Hematopoietic multipotent progenitor cell treated with erythropoietin and hydrocortisone succinate and interleukin-3 and kit ligand, for 4 days (in vitro differentiated cells): ENCODE data around the gene AZU1.

ENCODE experiments used
- DNase-seq: peaks from one replicate; pipeline ENCODE4 v3.0.0-alpha.2; 2015

The AZU1 gene, protein sequence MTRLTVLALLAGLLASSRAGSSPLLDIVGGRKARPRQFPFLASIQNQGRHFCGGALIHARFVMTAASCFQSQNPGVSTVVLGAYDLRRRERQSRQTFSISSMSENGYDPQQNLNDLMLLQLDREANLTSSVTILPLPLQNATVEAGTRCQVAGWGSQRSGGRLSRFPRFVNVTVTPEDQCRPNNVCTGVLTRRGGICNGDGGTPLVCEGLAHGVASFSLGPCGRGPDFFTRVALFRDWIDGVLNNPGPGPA

DNA sequence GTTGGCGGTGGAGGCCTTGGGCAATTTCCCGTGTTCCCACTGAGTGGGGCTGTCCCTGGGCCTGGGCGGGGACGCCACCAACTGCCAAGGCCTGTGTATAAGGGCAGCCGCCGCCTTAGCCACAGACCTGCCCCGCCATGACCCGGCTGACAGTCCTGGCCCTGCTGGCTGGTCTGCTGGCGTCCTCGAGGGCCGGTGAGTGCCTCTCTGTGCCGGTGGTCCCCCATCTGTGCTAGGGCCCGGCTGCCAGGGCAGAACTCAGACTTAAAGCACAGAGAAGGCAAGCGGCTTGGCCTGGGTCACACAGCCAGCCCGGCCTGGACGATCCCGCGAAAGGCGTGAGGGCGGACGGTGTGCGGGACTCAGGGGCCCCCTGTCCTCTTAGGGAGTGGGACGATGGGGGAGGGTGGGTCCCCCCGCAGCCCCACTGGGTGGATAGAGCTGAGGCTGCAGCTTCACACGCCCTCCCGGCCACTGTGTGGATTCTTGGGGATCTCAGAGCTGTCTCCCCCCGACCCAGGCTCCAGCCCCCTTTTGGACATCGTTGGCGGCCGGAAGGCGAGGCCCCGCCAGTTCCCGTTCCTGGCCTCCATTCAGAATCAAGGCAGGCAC is at the start of gene AZU1:
Gene AZU1, plus strand, starts transcription at position 128 of the 612 bp plus-strand sequence. Its CDS starts 10 bp downstream, at position 138.
- DNase-seq: peak; percentile 79

DNA sequence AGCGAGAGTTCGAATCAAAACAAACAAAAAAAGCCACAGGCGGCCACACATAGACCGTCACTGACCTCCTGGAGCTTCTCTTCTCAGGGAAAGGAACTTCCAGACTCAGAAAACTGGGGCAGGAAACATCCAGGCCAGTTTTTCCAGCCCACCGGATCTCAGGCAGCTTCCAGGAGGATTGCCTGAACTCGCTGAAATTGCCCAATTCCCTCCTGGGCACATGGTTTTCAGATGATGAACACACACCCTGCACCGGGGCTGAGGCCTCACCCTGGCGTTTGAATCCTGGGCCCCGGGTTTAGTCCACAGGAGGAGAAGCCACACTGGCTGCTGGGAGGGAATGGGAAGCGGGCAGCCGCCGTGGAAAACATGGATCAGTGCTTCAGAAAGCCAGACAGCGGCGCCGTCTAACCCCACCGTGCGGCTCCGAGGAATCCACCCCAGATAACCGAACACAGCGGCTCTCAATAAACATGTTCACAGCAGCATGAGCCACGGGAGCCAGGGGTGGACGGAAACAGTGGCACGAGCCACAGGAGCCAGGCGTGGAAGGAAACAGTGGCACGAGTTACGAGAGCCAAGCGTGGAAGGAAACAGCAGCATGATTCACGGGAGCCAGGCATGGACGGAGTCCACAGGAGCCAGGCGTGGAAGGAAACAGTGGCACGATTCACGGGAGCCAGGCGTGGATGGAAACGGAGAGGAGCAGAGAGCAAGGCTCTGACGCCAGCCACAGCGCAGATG is 48.6 kb upstream of the AZU1 start:
- DNase-seq: no peak

DNA sequence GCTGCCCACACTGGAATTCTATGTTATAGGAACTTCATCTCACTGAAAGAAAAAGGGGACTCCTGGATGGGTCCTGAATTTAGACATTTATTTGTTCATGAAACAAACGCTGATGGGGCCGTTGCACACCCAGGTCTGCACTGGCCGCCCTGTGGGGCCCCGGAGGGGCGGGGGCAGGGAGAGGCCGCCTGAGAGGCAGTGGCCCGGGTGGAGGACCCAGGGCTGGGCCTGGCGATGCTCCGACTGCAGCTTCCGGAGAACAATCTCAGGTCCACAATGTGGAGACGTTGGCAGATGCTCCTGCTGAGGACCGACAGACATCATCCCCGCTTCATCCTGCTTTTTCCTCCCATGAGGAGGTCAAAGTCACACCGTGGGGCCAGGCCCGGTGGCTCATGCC is 46.7 kb upstream of the AZU1 start:
- DNase-seq: no peak

DNA sequence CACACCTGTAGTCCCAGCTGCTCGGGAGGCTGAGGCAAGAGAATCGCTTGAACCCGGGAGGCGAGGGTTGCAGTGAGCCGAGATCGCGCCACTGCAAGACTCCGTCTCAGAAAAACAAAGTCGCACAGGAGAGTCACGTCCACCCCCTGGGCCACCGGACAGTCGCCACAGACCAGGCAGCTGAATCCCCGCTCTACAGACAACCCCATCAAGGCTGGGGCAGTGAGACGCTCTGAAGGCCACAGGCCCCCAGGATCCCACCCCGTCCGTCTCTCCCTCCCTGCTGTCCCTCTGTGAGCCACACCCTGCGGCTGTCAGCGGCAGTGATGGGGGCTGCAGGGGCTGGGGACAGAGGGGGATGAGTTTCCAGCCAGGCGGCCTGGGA is 45.8 kb upstream of the AZU1 start:
- DNase-seq: no peak

DNA sequence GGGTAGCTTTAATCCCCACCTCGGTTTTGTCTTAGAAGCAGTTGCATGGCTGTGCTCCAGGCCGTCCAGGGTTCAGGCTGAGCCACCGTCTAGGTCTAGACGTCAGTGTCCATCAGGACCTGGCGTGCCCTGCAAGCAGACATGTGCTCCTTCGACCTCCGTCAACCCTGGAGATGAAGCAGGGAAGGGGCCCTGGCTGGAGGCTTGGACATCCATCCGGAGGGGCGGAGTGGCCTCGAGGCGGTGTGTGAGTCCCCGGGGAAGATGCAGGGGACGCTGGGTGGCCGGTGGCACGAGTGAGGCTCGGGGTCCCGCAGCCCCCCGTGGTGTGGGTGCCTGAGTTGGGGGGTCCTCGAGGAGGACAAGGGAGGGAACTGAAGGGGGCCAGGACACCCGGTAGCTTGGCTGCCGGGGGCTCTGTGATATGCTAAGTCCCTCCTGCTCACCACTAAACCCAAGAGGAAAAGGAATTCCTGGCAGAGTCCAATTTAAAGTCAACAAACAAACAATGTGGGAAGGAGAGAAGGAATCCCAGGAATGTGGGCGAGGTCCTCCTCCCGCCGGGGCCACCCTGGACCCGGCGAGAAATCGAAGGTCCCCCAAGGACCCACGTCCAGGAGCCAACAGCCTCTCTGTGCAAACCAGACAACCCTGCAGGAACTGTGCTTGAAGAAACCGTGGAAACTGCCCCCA is 45.3 kb upstream of the AZU1 start:
- DNase-seq: no peak

DNA sequence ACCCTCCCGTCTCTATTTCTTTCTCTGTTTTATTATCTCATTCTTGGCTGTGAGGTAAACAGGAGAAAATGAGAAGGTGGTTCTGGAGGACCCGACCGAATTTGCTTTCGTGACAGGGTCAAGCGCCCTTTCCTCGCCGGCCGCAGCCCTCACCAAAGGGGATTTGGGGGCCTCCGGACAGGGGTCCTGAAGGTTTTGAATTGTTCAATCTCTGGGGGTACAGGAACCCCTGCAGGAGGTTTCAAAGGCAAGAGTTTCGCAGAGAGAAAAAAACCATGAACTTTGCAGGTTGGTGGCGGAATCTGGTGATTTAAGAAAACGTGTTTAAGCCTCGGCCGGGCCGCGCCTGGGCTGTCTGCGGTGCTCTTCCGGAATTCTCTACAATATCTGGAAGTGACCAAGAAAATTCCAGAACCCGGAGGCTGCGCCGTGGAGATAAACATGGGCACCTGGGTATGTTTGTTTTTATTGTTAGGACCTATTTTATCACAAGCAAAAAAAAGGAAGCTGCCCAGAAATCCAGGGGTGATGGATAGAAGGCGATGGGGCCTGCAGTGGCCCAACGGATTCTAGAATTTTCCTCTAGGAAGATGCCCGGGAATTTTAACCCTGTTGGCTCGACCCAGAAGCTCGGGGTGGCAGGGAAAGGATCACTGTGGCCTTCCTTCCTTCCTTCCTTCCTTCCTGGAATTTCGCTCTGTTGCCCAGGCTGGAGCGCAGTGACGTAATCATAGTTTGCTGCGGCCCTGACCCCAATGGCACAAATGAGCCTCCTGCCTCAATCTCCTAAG is 44.6 kb upstream of the AZU1 start:
- no peak for DNase-seq

DNA sequence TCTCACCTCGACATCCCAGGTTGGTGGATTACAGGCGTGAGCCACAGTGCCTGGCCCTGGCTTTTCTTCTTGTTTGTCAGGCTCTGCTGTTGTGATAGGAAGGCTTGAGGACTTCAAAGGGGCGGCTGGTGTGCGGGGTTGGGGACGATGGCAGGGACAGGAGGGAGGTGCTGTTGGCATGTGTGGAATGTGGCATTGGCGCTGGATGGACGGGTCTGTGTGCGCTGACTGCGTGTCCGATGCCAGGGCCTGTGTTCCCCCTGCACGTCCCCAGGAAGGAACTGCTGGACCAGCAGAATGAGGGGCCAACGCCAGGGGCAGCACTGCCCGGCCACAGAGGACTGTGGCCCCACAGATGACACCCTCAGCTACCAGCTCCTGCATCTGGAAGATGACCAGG is 43.1 kb upstream of the AZU1 start:
- DNase-seq: no peak

DNA sequence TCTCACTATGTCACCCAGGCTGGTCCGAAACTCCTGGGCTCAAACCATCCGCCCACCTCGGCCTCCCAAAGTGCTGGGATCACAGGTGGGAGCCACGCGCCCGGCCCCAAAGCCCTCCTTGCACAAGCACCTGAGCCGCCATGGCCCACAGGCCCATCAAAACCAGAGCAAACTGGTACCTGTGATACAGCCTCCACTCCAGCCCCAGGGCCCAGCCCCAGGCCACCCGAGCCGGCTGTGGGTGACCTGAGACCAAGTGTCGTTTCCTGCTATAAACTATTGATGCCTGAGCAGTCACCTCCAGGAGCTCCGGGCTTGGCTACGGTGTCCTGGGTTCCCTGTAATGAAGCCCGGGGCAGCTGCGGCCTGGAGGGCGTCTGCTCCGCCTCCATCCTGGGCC is 40.1 kb upstream of the AZU1 start:
- no peak for DNase-seq

DNA sequence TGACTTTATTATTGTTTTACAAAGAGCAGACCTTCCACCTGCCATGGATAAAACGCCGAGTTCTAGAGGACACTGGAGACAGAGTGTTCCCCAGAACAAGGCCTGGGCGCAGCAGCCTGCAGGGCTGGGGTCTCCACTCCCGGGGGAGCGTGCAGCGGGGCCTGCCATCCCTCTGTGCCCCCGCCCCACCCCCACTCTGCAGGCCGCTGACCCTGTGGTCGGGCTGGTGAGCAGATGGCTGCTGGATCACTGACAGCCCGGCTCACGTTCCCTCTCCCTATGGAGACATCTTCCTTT is 39.0 kb upstream of the AZU1 start:
- DNase-seq: no peak

DNA sequence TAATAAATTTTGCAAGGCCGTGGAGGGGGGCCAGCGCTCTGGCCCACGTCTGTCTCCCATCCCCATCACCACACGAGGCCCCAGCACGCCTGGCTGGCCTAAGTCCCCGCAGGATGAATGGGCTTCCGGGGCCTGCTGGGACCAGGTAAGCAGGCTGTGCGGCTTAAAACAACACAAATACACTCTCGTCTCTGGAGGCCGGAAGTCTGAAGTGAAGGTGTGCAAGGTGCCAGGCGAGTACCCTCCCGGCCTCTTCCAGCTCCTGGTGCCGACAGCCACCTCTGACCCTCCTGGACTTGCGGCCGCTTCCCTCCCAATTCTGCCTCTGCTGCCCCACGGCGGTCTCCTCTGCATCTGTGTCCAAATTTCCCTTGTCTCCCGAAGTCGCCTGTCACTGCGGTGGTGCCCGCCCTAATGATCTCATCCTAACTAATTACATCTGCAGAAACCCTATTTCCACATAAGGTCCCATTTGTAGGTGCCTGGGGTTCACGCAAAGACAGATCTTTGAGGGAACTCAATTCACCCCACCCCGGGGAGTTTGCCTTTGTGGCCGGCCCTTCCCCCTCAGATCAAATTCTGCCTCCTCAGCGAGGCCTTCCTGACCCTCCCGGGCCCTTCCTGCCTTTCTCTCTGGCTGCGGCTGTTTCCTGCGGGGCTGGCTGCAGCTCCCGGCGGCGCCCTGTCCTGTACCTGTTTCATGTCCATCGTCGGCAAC is 38.5 kb upstream of the AZU1 start:
- DNase-seq: peak; percentile 77

DNA sequence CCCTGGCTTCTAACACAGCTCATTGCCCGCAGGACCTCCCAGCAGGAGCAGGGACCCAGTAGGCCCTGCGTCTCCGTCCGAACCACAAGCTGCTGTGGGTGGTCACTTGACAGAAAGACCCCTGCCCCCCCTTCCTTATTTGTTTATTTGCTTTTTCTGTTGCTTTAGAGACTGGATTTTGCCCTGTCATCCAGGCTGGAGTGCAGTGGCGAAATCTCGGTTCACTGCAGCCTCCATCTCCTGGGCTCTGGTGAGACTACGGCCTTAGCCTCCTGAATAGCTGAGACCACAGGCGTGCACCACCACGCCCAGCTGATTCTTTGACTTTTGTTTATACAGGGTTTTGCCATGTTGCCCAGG is 38.0 kb upstream of the AZU1 start:
- peak; percentile 44 for DNase-seq

DNA sequence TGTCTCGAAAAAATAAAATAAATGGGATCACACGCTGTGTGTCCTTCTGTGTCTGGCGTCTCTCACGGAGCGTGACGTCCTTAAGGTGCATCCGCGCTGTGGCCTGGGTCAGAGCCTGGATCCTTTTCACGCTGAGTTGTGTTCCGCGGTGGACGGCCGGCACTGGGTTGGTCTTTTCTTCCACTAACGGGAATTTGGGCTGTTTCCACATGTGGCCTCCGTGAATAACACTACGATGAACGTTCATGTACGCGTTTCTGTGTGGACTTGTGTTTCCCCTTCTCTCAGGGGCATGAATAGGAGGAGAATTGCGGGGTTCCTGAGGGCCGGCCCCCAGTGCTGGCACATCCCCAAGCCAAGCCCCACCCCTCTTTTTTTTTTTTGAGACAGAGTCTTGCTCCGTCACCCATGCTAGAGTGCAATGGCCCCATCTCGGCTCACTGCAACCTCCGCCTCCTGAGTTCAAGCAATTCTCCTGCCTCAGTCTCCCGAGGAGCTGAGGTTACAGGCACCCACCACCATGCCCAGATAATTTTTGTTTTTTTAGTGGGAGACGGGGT is 36.5 kb upstream of the AZU1 start:
- DNase-seq: peak; percentile 58

DNA sequence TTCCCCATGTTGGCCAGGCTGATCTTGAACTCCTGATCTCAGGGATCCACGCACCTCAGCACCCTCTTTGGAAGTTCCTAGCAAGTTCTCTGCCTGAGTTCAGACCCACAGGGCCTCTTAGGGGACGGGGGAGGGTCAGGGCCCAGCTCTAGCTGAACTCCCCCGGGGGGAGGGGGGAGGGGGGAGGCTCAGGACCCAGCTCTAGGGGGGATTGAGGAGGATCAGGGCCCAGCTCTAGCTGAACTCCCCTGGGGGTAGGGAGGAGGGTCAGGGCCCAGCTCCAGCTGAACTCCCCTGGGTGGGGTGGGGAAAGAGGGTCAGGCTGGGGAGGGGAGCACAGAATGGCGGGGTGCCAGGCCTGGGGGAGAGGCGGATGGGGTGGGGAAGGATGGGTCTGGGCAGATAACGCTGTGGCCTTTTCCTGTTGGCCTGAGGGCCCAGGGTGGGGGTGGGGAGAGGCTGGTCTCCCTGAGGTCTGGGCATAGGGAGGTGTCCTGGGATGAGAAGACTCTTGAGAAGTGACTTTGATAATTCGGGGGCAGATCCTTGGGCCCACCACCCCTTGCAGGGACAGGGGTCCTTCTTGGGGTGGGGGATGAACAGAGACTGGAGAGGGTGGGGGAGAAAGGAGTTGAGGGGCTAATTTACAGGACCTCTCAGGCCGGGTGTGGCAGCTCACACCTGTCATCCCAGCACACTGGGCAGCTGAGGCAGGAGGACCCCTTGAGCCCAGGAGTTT is 35.9 kb upstream of the AZU1 start:
- DNase-seq: peak; percentile 92

DNA sequence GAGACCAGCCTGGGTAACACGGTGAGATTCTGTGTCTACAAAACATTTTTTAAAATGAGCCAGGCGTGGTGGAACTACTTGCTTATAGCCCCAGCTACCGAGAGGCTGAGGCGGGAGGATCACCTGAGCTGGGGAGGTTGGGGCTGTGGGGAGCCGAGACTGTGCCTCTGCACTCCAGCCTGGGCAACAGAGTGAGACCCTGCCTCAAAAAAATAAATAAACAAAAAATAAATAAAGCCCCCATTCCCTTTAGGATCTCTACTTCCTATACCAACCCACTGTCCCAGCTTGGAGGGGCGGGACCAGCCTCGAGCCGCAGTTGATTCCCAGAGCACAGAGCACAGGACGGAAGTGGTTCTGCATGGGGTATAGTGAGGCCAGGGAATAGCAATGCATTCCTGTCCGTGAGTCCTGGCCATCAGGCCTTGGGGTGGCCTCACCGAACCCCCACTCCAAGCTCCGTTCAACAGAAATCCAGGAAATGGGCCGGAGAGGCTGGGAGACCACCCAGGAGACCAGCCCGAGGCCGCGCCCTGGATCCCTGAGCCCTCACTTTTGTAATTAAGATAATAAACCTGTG is 35.2 kb upstream of the AZU1 start:
- peak; percentile 62 for DNase-seq

DNA sequence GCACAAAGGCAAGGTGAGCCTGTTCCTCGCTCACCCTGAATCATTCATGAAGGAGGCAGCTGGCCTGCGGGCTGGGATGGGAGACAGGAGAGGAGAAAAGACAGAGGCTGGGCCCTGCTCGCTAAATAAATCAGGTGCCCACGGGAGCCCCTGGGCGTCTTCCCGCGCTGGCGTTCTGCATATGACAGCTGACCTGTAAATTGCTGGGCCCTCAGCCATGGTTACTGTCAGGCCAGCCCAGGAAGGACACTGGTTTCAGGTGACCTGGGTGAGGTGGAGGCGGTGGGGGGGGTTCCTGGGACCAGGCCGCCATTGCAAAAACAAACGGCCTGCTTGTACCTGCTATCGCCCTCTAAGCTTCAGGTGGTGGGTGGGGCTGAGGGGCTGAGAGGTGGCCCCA is 33.8 kb upstream of the AZU1 start:
- DNase-seq: no peak

DNA sequence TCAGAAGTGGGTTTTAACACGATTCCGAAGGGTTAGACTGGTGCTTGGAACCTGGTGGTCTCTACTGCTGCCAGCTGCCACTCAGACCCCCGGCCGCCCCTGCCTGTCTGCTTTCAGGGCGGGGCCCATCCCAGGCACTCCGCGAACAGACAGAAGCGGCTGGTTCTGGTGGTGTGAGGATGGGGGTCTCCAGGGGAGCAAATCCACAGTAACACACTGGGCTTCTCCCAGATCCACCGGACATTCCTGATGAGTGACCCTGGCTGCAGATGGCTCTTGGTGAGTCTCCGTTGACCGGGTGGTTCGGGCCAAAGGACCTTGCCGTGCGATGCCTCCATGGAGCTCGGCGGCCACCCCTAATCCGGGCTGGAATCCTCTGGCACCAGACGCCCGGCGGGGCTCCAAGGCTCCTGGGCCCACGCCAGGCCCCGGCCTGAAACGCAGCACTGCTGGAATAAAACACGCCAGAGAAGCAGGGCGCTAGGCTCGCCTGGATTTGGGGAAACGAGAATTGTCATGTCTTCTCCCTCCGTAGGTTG is 32.5 kb upstream of the AZU1 start:
- no peak for DNase-seq

DNA sequence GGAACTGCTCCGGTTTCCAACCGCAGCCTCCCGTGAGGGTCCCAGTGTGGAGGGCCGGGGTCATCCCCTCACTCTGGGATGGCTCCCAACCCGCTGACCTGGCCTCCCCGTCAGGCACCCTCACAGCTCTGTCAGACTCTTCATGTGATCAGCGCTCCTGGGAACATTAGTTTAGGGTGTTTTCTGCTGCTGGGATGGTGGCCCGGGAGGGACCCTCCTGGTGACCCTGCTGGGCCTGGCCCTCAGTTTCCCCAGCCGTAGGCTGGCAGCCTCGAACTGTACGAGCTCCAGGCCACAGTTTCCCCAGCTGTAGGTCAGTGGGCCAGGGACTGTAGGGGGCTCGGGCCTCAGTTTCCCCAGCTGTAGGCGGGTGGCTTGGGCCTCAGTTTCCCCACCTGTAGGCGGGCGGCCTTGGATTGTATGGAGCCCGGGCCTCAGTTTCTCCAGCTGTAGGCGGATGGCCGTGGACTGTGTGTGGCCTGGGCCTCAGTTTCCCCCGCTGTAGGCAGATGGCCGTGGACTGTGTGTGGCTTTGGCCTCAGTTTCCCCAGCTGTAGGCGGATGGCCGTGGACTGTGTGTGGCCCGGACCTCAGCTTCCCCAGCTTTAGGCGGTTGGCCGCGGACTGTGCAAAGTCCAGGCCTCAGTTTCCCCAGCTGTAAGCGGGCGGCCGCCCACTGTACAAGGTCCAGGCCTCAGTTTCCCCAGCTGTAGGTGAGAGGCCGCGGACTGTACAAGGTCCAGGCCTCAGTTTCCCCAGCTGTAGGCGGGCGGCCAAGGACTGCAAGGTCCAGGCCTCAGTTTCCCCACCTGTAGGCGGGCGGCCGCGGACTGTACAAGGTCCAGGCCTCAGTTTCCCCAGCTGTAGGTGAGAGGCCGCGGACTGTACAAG is 31.7 kb upstream of the AZU1 start:
- DNase-seq: no peak

DNA sequence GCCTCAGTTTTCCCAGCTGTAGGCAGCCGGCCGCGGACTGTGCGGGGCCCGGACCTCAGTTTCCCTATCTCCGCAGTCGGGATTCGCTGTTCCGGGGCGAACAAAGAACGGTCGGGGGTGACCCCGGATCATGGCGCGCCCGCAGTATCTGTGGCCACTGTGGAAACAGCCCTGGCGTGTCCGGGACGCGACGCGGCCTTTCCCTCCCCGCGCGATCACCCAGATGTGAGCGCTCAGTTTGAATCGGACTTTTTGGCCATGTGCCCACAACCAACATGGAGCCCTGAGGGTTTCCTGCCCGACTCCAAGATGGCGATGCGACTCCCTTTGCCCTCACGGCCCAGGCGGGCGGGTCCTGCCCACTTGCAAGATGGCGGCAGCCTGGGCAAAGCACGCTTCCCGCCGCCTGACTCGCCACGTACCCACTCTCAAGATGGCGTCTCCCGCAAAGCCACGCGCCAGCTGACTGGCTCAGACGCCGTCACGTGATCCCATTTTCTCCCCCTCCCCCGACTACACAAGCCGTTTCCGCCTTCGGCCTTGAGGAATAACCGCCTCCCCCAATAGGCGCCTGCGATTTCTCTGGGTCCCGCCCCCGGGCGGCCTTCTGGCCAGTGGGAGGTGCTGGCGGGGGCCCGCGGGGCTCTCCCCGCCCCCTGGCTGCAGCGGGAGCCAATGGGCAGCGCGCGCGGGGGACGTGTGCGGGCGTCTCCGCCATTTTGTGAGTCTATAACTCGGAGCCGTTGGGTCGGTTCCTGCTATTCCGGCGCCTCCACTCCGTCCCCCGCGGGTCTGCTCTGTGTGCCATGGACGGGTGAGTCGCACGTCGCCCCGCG is 30.7 kb upstream of the AZU1 start, which contains the start of gene PTBP1:
Gene PTBP1, plus strand, starts transcription at position 761 of the 836 bp plus-strand sequence. Its CDS starts 46 bp downstream, at position 807.
- peak; percentile 100 for DNase-seq
